Measurements from ENCODE around the gene CCDC170.
A peak's percentile ranks its signal among the peaks of the same experiment; 100 is the strongest.
"Not testable (repeated sequence)": the region's sequence is repeated elsewhere in the genome, so short reads cannot be mapped to it uniquely, and the experiment has no call there.

The CCDC170 gene

DNA sequence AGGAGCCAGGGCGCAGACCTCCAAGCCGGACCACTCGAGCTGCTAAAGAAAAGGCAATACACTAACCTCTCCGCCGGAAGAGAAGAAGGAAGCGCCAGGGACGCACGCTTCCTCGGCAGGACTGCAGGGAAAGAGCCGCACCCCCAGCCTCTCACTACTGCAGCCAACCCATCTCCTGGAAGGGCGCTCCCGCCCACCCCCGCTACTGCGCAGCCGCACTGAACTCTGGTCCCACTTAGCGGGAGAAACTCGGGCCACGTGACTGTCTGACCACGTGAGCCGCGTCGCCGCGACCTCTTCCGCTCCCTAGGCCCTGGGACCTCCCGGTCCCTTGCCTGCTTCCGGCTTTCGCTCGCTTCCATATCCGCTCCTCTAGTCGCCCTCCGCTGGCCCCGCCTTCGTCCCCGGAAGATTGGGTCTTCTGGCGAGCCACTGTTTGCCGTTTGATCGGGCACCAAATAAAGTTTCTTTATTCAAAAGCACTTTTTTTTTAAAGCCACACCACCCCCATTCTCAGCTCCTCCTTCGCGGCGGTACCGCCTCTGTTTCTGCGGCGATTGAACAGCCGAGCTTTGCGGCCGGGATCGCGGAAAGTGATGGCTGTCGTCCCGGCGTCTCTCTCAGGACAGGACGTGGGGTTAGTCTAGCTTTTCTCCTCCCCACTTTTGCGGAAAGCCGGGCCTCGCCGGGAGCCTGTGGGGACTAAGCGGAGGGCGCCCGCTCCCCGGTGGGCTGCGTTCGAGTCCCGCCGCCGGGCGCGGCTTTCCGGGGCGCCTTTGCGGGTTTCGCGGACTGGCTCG, 41.7 kb upstream of the CCDC170 start, which contains the start of gene RMND1:
TSS of gene RMND1 (minus strand) at position 177 of the 800 bp plus-strand sequence. CDS start 6,315 bp downstream, outside the sequence.
- DNase-seq (ENCODE audit: low read depth in 2 of 2): peak; percentile 100
- peak within 1 kb of the TSS; percentile 75 to 86 for H3K4me3 ChIP-seq (replicated peaks in 1 of 2; ENCODE audit: low read depth in 2 of 2, low read length in 2 of 2)
- TF ChIP-seq, protein P1, sequence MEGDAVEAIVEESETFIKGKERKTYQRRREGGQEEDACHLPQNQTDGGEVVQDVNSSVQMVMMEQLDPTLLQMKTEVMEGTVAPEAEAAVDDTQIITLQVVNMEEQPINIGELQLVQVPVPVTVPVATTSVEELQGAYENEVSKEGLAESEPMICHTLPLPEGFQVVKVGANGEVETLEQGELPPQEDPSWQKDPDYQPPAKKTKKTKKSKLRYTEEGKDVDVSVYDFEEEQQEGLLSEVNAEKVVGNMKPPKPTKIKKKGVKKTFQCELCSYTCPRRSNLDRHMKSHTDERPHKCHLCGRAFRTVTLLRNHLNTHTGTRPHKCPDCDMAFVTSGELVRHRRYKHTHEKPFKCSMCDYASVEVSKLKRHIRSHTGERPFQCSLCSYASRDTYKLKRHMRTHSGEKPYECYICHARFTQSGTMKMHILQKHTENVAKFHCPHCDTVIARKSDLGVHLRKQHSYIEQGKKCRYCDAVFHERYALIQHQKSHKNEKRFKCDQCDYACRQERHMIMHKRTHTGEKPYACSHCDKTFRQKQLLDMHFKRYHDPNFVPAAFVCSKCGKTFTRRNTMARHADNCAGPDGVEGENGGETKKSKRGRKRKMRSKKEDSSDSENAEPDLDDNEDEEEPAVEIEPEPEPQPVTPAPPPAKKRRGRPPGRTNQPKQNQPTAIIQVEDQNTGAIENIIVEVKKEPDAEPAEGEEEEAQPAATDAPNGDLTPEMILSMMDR (IDR thresholded peaks at IDR 0.05; ENCODE audit: low read depth, low read length): no peak

DNA sequence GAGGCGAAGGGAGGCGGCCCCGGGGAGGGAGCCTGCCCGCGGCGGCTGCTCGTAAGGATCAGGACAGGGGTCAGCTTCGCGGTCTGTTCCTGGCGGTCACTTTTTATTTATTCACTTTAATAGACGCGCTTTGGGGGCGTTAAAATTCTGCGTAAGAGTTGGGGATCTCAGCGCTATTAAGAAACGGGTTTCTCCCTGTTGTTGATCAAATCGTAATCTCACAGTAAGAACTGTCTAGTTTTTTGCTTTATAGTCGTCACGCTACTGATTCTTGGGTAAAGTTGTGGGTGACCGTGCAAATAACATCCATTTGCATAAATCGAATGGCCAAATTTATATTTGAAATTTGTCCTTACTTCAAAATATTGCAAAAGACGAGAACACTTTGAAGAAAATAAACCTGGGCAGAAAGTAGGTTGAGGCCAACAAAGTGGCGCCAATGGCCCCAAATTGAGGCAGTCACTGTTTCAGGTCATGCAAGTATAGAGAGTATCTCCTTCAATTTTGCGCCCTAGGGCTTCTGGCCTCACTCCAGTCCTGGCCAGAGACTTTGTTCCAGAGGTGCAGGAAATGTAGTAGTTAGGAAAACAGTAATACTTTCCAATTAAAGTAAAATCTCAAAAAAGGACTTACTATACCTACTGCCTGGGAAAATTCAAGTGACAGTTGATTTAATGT, 40.9 kb upstream of the CCDC170 start:
- peak; percentile 36 to 39 for DNase-seq (ENCODE audit: low read depth in 2 of 2)
- H3K4me3 ChIP-seq (replicated peaks in 1 of 2; ENCODE audit: low read depth in 2 of 2, low read length in 2 of 2): peak overlapping the region; percentile 65 to 67
- TF ChIP-seq, protein P1 (IDR thresholded peaks at IDR 0.05; ENCODE audit: low read depth, low read length): no peak

DNA sequence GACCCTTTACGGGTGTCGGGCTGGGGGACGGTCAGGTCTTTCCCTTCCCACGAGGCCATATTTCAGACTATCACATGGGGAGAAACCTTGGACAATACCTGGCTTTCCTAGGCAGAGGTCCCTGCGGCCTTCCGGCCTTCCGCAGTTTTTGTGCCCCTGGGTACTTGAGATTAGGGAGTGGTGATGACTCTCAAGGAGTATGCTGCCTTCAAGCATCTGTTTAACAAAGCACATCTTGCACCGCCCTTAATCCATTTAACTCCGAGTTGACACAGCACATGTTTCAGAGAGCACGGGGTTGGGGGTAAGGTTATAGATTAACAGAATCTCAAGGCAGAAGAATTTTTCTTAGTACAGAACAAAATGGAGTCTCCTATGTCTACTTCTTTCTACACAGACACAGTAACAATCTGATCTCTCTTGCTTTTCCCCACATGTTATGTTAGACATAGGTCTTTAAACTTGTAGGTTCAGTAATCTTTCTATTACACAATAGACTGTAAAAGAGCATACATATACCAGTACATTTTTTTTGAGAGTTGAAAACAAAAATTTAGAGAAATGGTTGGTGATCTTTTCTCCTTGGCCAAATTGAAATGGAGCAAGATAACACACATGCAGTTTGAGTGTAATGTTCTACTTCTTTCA, 37.9 kb upstream of the CCDC170 start:
- not testable (repeated sequence) for DNase-seq (ENCODE audit: low read depth in 2 of 2); H3K4me3 ChIP-seq (replicated peaks in 1 of 2; ENCODE audit: low read depth in 2 of 2, low read length in 2 of 2)

DNA sequence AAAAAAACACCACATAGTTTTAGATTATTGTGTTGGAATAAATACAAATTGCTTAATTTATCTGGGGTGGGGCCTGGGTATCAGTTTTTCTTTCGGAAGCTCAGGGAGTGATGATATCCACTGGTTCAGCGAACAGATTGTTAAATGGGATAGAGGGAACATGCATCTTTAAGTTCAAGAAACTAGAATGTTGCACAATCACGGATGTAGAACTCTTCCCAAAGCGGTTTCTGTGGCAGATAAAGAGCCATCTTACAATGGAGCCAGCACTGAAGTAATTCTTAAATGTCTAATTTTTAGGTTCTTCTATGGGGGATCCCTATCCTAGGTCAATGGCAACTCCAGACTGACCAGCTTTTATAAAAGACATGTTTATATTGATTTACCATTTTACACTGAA, 32.1 kb upstream of the CCDC170 start:
- TF ChIP-seq, protein P1 (IDR thresholded peaks at IDR 0.05; ENCODE audit: low read depth, low read length): no peak
- no peak overlapping the region for H3K4me3 ChIP-seq (replicated peaks in 1 of 2; ENCODE audit: low read depth in 2 of 2, low read length in 2 of 2)
- no peak for DNase-seq (ENCODE audit: low read depth in 2 of 2)

DNA sequence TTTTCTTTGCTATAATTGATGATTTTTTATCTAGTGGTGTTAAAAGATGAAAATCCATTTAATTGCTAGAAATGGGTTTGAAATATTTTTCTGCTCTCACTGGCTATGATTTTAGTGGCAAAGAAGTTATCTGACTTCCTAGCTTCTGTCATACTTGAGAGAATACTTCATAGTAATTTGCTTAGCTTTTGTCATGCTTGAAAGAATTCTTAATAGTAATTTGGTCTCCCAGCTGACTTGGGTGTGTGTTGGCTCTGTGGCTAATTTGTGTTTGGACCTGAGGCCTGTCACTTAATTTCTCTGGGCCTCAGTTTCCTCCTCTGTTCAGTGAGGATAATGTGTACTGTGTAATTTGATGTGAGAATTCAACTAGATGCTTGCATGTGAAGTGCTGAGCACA, 29.1 kb upstream of the CCDC170 start:
- DNase-seq (ENCODE audit: low read depth in 2 of 2): no peak
- TF ChIP-seq, protein P1 (IDR thresholded peaks at IDR 0.05; ENCODE audit: low read depth, low read length): no peak
- H3K4me3 ChIP-seq (replicated peaks in 1 of 2; ENCODE audit: low read depth in 2 of 2, low read length in 2 of 2): no peak overlapping the region

DNA sequence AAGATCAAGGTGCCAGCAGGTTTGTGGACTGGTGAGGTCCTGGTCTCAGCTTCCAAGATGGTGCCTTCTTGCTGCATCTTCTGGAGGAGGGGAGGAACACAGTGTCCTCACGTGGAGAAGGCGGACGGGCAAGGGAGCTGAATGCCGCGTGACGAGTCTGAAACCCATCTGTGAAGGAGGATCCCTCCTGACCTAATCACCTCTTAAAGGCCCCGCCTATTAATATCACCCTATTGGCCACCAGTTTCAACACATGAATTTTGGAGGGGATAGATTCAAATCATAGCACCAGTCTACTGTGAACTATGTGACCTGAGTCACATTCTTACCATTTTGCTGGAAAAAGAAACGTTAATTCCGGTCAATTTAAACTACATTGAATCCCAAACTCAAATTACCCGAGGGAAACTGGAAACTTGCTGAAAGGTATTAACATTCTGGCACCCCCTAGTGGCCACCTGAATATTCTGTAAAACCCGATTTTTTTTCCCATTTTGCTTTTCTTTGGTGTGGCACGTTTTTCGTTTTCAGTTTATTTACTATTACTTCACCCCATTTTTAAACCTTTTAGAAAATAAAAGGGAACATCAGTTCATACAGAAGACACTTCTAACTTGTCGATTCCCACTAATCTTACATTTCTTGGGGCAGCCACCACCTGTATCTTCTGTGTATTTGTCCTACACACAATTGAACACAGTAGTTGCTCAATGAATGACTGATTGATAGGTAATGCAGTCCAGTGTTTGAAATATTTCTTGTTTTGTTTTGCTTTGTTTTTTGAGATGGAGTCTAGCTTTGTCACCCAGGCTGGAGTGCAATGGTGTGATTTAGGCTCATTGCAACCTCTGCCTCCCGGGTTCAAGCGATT, 17.9 kb upstream of the CCDC170 start:
- peak overlapping the region in 1 of 2 donors; percentile 14 for H3K4me3 ChIP-seq (replicated peaks in 1 of 2; ENCODE audit: low read depth in 2 of 2, low read length in 2 of 2)
- TF ChIP-seq, protein P1 (IDR thresholded peaks at IDR 0.05; ENCODE audit: low read depth, low read length): peak; percentile 62
- peak; percentile 68 to 75 for DNase-seq (ENCODE audit: low read depth in 2 of 2)

Measured in cardiac fibroblast (primary cell).